Measurements from ENCODE around the gene ECE1. TPM values are rescaled to one million over a fixed set of nuclear protein-coding genes. Genes with fewer than 3 reads are reported as not detected.
A peak's percentile ranks its signal among the peaks of the same experiment; 100 is the strongest.
"Not testable (repeated sequence)": the region's sequence is repeated elsewhere in the genome, so short reads cannot be mapped to it uniquely, and the experiment has no call there.

The ECE1 gene
- total and polyA plus RNA-seq, 2 experiments from 2014 or later, result 82.3 to 100 TPM

- Histone ChIP-seq H3K79me2 (ENCODE audit: insufficient read depth) (no peaks in the 10 kb centered on the region), H3K9me3 (ENCODE audit: low read depth) (no peaks in the 10 kb centered on the region), H3K27me3 (replicated peaks; ENCODE audit: insufficient read depth) (no peaks in the 10 kb centered on the region), H3K4me1 (ENCODE audit: insufficient read depth) (peaks cover 7% of the 10 kb centered on the region), H4K20me1 (ENCODE audit: insufficient read depth) (no peaks in the 10 kb centered on the region), H3K9ac (no peak overlapping the region), H3F3A (ENCODE audit: insufficient read depth) (peaks cover 10% of the 10 kb centered on the region), H3K36me3 (ENCODE audit: low read depth) (no peaks in the 10 kb centered on the region), H3K4me3 (no peak overlapping the region), H3K9me2 (ENCODE audit: insufficient read depth) (no peaks in the 10 kb centered on the region), H3K4me2 (ENCODE audit: unreplicated experiment) (no peak overlapping the region), H3K27ac (no peak overlapping the region), H2AFZ (no peak overlapping the region)
- DNase-seq, result no peak
- in situ Hi-C loops (cut with MboI), result no loop called here
- TF ChIP-seq EZH2phosphoT487 (IDR thresholded peaks at IDR 0.05; ENCODE audit: insufficient read depth, low read depth) (no peak), EZH2 (IDR thresholded peaks at IDR 0.05; ENCODE audit: insufficient read depth, poor library complexity, severe bottlenecking) (no peak)
- 87 to 96% methylated on average over 5 of the region's 5 CpGs for WGBS, 2 experiments (ENCODE audit: low coverage in 1 of 2, low lambda C conversion rate in 2 of 2, missing lambda C conversion rate in 2 of 2)
These were observed 84.8 kb downstream of the ECE1 start for GRCh38 chr1:21205416-21205815.

- Histone ChIP-seq H3F3A (ENCODE audit: insufficient read depth) (peaks cover 10% of the 10 kb centered on the region), H4K20me1 (ENCODE audit: insufficient read depth) (no peaks in the 10 kb centered on the region), H3K9me3 (ENCODE audit: low read depth) (no peaks in the 10 kb centered on the region), H3K36me3 (ENCODE audit: low read depth) (no peaks in the 10 kb centered on the region), H2AFZ (no peak overlapping the region), H3K4me2 (ENCODE audit: unreplicated experiment) (no peak overlapping the region), H3K27ac (0 out of 2 replicates have a peak overlapping the region, but pooled peaks have one; percentile 68), H3K27me3 (replicated peaks; ENCODE audit: insufficient read depth) (no peaks in the 10 kb centered on the region), H3K4me3 (no peak overlapping the region), H3K4me1 (ENCODE audit: insufficient read depth) (peaks cover 7% of the 10 kb centered on the region), H3K79me2 (ENCODE audit: insufficient read depth) (no peaks in the 10 kb centered on the region), H3K9me2 (ENCODE audit: insufficient read depth) (no peaks in the 10 kb centered on the region), H3K9ac (no peak overlapping the region)
- in situ Hi-C loops (cut with MboI), result no loop called here
- no peak for DNase-seq
- 67 to 72% methylated on average over 4 of the region's 4 CpGs for WGBS, 2 experiments (ENCODE audit: low coverage in 1 of 2, low lambda C conversion rate in 2 of 2, missing lambda C conversion rate in 2 of 2)
- TF ChIP-seq EZH2phosphoT487 (IDR thresholded peaks at IDR 0.05; ENCODE audit: insufficient read depth, low read depth) (no peak), EZH2 (IDR thresholded peaks at IDR 0.05; ENCODE audit: insufficient read depth, poor library complexity, severe bottlenecking) (no peak)
These were observed 88.6 kb downstream of the ECE1 start for GRCh38 chr1:21201650-21202049.

- peaks cover 10% of the 10 kb centered on the region for H3F3A ChIP-seq (ENCODE audit: insufficient read depth)
- H3K79me2 ChIP-seq (ENCODE audit: insufficient read depth); H3K27me3 ChIP-seq (replicated peaks; ENCODE audit: insufficient read depth); H3K9ac ChIP-seq; H3K36me3 ChIP-seq (ENCODE audit: low read depth); H3K4me1 ChIP-seq (ENCODE audit: insufficient read depth); H3K9me3 ChIP-seq (ENCODE audit: low read depth); H4K20me1 ChIP-seq (ENCODE audit: insufficient read depth); H3K4me3 ChIP-seq; H3K9me2 ChIP-seq (ENCODE audit: insufficient read depth); H2AFZ ChIP-seq; in situ Hi-C loops (cut with MboI): not testable (repeated sequence)
- H3K4me2 ChIP-seq (ENCODE audit: unreplicated experiment), result peak overlapping the region; percentile 5
- peak overlapping the region; percentile 68 for H3K27ac ChIP-seq
- WGBS, 2 experiments (ENCODE audit: low coverage in 1 of 2, low lambda C conversion rate in 2 of 2, missing lambda C conversion rate in 2 of 2), result 51 to 60% methylated on average over 5 of the region's 5 CpGs
- DNase-seq, result peak; percentile 71
These were observed 89.0 kb downstream of the ECE1 start for GRCh38 chr1:21201238-21201637.

- Histone ChIP-seq H4K20me1 (ENCODE audit: insufficient read depth) (no peaks in the 10 kb centered on the region), H3K9ac (no peak overlapping the region), H3K4me1 (ENCODE audit: insufficient read depth) (peaks cover 7% of the 10 kb centered on the region), H3K9me2 (ENCODE audit: insufficient read depth) (no peaks in the 10 kb centered on the region), H3F3A (ENCODE audit: insufficient read depth) (peaks cover 10% of the 10 kb centered on the region), H3K79me2 (ENCODE audit: insufficient read depth) (no peaks in the 10 kb centered on the region), H3K36me3 (ENCODE audit: low read depth) (no peaks in the 10 kb centered on the region), H2AFZ (no peak overlapping the region), H3K4me2 (ENCODE audit: unreplicated experiment) (peak overlapping the region; percentile 5), H3K4me3 (no peak overlapping the region), H3K27me3 (replicated peaks; ENCODE audit: insufficient read depth) (no peaks in the 10 kb centered on the region), H3K9me3 (ENCODE audit: low read depth) (no peaks in the 10 kb centered on the region), H3K27ac (peak overlapping the region; percentile 68)
- peak; percentile 79 for DNase-seq
- in situ Hi-C loops (cut with MboI), result no loop called here
- 75 to 79% methylated on average over 6 of the region's 6 CpGs for WGBS, 2 experiments (ENCODE audit: low coverage in 1 of 2, low lambda C conversion rate in 2 of 2, missing lambda C conversion rate in 2 of 2)
- TF ChIP-seq EZH2 (IDR thresholded peaks at IDR 0.05; ENCODE audit: insufficient read depth, poor library complexity, severe bottlenecking), result no peak
- no peak for TF ChIP-seq EZH2phosphoT487 (IDR thresholded peaks at IDR 0.05; ENCODE audit: insufficient read depth, low read depth)
These were observed 89.5 kb downstream of the ECE1 start for GRCh38 chr1:21200767-21201166.

- Histone ChIP-seq H4K20me1 (ENCODE audit: insufficient read depth) (no peaks in the 10 kb centered on the region), H3K36me3 (ENCODE audit: low read depth) (no peaks in the 10 kb centered on the region), H3K9me3 (ENCODE audit: low read depth) (no peaks in the 10 kb centered on the region), H3K9ac (no peak overlapping the region), H3K4me2 (ENCODE audit: unreplicated experiment) (no peak overlapping the region), H3K27me3 (replicated peaks; ENCODE audit: insufficient read depth) (no peaks in the 10 kb centered on the region), H3K27ac (no peak overlapping the region), H3K9me2 (ENCODE audit: insufficient read depth) (no peaks in the 10 kb centered on the region), H3F3A (ENCODE audit: insufficient read depth) (peaks cover 10% of the 10 kb centered on the region), H3K4me1 (ENCODE audit: insufficient read depth) (peaks cover 12% of the 10 kb centered on the region), H2AFZ (no peak overlapping the region), H3K4me3 (no peak overlapping the region), H3K79me2 (ENCODE audit: insufficient read depth) (no peaks in the 10 kb centered on the region)
- TF ChIP-seq EZH2phosphoT487 (IDR thresholded peaks at IDR 0.05; ENCODE audit: insufficient read depth, low read depth), result no peak
- TF ChIP-seq EZH2 (IDR thresholded peaks at IDR 0.05; ENCODE audit: insufficient read depth, poor library complexity, severe bottlenecking), result no peak
- no peak for DNase-seq
- in situ Hi-C loops (cut with MboI), result loop anchor here (25.0 kb wide), 2 partner anchors 212 to 662 kb away; no protein-coding TSS in a partner anchor
- WGBS, 2 experiments (ENCODE audit: low coverage in 1 of 2, low lambda C conversion rate in 2 of 2, missing lambda C conversion rate in 2 of 2), result 37 to 40% methylated on average over 4 of the region's 4 CpGs
These were observed 91.3 kb downstream of the ECE1 start for GRCh38 chr1:21198929-21199328.
